Activated T-cell treated with anti-CD3 and anti-CD28 coated beads for 1 hour (primary cell): ENCODE results near the gene PRKCG.

ENCODE experiments used
- DNase-seq: peaks from one replicate; pipeline ENCODE4 v3.0.0-alpha.2; 2020; ENCODE audit warnings: low read depth

PRKCG gene

DNA sequence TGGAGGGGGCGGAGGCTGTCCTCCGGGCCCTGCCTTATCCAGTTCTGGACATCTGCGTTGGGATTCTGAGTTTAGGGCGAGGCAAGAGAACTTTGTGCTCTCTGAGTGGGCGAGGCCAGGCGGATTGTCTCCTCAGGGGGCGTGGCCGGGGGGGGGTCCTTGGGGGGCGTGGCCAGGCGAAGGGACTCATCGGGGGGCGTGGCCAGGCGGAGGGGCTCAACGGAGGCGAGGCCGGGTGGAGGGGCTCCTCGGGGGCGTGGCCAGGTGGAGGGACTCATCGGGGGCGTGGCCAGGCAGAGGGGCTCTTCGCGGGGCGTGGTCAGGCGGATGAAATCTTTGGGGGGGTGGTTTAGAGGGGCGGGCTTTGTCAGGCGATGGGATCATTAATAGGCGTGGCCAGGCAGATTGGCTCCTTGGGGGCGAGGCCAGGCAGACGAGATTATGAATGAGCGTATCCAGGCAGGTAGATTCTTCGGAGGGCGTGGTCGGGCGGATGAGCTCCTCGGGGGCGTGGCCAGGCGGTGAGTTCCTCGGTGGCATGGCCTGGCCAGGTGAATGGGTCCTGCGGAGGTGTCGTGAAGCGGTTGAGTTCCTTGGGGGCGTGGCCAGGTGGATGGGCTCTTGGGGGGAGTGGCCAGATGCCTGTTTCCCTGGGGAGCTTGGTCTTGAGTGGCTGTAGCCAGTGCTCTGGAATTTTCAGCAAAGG is 16.8 kb downstream of the PRKCG start:
- no peak for DNase-seq

DNA sequence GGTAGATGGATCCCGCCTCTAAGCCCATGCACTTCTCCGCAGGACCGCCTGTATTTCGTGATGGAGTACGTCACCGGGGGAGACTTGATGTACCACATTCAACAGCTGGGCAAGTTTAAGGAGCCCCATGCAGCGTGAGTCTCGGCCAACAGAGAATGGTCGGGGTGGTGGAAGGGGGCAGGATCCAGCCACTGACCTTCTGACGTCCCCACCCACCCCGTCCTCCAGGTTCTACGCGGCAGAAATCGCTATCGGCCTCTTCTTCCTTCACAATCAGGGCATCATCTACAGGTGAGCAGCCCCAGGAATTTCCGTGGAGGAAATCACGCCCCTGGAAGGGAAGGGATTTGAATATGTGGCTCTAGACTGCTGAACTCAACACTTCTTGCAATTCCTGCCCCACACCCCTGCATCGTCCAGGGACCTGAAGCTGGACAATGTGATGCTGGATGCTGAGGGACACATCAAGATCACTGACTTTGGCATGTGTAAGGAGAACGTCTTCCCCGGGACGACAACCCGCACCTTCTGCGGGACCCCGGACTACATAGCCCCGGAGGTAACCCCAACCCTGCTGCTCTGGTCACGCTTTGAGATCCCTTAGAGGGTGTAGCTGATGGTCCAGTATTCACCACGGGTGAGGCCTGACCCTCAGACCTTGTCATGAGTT is 18.3 kb downstream of the PRKCG start:
- DNase-seq: no peak

DNA sequence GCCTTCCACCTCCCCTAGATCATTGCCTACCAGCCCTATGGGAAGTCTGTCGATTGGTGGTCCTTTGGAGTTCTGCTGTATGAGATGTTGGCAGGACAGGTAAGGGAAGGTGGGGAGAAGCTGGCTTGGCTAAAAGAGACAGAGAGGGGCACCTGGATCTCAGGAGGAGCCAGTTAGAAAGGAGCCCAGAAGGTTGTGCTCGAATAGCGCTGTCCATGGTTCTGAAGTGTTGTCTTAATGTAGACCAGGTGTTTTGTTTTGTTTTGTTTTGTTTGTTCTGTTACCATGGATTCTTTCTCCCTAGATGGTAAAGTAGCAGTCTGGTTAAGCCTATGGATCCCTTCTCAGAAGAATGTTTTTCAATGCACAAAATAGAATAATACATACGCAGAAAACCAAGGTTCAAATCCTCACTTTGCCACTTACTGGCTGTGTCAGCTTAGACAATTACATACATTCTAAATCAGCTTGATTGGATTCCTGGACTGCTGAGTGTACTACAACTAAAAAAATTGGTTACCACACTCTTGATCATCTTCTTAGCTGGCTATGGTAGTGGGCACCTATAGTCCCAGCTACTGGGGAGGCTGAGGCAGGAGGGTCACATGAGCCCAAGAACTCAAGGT is 21.2 kb downstream of the PRKCG start:
- DNase-seq: no peak

DNA sequence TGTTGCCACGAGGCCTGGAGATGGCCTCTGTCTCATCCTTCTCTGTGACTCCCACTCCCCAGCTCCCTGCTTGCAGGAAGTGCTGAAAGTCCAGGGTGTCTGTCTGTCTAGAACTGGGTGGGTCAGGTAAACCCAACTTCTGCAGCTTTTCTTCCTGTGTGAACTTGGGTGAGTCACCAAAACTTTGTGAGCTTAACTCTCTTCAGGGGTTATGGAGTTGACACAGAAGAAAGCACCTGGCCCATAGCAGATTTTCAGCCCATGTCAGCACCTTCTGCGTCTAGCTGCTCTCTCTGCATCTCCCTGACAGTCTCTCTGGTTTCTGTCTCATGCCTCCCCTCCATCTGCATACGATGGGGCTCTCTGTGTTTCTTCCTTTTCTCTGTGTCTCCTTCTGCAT is 22.9 kb downstream of the PRKCG start:
- DNase-seq: no peak

DNA sequence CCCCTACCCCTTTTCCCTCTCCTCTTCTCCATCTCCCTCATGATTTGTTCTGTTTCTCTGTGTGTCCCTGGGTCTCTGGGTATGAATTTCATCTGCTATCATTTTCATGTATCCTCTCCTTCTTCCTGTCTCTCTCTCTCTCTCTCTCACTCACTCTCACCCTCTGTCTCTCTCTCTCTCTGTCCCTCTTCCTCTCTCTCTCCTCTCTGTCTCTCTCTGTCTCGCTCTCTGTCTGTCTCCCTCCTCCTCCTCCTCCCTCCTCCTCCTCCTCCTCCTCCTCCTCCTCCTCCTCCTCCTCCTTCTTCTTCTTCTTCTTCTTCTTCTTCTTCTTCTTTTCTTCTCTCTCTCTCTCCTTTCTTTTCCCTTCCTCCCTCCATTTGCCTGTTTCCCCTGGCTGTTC is 23.8 kb downstream of the PRKCG start:
- DNase-seq: no peak

DNA sequence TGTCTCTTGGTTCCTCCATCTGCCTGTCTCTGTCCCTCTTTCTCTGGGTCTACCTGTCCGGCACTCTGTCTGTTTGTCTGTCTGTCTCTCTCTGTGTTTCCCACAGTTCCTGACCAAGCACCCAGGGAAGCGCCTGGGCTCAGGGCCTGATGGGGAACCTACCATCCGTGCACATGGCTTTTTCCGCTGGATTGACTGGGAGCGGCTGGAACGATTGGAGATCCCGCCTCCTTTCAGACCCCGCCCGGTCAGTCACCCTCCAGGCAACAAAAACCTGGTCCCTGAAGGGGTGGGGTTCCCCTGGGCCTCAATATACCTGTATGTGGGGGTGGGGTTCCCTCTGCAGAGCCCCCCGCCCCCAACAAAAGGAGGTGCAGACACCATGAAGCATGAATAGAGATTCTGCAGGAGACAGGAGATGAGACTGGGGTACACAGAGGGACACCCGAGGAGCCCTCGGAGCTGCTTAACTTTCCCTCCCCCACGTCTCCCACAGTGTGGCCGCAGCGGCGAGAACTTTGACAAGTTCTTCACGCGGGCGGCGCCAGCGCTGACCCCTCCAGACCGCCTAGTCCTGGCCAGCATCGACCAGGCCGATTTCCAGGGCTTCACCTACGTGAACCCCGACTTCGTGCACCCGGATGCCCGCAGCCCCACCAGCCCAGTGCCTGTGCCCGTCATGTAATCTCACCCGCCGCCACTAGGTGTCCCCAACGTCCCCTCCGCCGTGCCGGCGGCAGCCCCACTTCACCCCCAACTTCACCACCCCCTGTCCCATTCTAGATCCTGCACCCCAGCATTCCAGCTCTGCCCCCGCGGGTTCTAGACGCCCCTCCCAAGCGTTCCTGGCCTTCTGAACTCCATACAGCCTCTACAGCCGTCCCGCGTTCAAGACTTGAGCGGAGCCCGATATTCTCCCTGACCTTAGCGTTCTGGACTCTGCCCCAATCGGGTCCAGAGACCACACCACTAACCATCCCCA is 24.5 kb downstream of the PRKCG start:
- DNase-seq: peak; percentile 61

DNA sequence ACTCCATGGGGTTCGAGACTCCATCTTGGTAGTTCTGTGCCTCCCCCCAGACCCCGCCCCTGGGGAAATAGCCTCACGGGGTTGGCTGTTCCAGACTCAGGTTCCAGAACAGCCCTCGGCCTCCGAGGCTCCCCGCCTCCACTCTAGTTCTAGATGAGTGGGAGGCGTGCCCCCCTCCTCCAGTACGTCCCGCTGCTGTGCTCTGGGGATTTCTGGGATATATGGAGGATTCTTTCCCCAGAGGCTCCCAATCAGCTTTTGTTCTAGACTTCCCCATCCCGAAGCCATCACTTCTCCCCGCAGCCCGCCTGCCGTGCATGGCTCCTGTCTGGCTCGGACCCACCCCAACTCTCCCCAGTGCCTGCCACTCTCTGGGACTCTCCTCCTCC is 25.2 kb downstream of the PRKCG start:
- DNase-seq: no peak

DNA sequence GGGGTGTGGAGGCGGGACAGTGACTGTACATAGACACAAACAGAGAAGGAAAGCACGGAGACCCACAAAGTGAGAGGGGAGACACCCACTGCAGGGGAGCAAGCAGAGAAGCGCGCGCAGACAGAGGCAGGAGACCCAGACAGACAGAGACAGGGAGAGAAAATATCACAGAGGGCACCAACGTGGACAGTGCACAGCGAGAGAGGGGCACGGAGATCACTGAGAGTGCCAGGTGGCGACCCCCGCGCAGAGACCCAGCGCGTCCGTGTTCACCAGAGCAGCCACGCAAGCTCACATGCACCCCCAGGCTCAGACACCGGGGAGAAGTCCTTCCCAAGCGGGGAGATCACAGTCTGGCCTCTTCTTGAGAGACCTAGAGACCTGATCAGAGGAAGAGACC is 25.7 kb downstream of the PRKCG start:
- no peak for DNase-seq

DNA sequence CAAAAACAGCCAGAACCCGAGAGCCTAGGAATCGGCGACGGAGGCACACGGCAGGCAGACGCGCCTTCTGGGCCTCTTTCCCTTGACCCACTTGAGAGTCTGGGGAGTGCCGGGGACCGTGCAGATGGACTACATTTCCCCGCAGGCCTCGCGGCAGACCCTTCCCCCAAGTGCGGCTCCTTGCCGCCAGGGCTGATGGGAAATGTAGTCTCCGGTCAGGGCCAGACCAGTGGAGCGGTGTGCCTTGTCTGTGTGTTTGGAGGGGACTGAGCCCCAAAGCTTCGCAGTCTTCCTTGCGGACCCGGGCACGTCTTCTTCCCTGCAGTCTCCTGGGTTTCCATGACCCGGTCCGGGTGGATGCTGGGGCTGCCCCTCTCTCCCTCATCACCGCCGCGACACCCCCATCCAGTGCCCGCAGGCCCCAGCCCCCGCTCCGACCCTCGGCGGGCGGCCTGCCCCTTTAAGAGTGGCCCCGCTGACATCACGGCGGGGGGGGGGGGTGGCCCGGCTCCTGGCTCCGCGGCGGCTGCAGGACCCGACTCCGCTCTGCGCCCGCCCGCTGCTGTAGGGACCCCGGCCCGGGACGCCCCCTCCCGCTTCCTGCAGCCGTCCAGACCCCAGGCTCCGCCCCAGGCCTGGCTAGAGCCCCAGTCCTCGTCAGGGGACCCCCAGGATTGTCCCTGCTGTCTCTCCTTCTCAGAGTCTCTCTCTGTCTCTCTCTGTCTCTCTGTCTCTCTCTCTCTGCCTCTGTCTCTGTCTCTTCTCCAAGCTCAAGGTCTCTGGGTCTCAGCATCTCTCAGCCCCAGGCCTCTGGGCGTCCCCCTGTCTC is 26.3 kb downstream of the PRKCG start:
- DNase-seq: peak; percentile 21

DNA sequence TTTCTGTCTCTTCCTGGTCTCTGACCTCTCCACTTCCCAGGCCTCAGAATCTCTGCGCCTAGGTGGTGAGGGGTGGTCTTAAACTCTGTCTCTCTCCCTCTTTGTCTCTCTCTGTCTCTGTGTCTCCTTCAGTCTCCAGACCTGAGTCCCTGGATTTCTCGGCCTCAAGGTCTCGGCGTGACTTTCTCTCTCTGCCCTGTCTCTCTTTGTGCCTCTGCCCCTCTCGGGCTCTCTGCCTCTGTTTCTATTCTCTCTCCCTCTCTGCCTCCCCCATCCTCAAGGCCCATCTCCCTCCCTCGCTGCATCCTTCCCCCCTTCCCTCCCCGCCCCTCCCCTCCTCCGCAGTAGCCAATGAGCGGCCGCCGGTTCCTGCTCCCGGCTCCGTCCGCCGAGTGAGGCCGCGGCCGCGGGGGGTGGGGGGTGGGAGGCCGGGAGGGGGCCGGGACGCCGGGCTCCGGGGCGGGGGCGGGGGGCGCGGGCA is 27.0 kb downstream of the PRKCG start, which contains the start of gene CACNG7:
Gene CACNG7 (plus strand): TSS at position 344 of the 481 bp plus-strand sequence. CDS start 3,554 bp downstream, outside the sequence.
- DNase-seq: no peak

DNA sequence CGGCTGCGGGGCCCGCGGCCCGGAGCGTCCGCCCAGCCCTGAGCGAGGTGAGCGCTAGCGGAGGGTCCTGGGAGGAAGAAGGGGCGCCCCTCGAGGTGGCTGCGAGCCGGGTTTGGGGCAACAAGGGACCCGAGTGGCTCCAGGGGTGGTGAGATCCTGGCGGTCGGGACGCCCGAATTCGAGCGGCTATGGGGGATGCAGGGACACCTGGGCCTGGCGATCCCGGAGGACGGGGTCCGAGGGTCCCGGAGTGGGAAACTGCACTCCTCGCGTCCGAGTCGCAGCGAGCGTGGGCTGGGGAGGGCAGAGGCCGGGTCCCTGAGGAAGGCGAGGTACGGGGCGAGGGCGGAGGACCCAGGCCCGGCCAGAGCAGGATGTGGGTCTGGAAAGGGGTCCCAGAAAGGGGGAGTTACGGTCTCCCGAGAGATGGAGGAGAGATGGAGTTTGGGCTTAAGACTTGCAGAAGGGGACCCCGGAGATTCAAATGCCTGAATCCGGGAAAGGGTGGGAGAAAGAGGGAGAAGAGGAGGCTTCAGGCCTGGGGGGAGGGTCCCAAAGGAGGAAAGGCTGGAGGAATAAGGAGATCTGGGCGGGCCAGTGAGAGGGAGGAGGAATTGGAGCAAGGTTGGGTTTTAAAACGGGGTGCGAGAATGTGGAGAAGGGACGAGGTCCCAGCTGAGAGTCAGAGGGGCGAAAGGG is 27.6 kb downstream of the PRKCG start:
- DNase-seq: no peak

DNA sequence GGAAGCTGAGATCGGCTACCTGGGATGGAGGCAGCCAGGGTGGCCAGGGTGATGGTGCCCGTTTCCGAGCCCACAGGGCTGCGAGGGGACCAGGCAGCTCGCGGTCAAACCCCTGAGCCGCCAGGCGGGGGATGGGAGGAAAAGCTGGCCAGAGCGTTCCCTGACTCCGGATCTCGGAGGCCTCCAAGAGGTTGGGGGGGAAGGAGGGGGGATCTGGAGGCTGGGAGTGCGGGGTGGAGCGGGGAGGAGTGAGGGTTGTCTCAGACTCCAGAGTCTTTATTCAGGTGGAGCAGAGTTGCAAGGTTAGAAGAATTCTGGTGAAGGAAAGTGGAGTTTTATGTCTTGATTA is 28.1 kb downstream of the PRKCG start:
- no peak for DNase-seq

DNA sequence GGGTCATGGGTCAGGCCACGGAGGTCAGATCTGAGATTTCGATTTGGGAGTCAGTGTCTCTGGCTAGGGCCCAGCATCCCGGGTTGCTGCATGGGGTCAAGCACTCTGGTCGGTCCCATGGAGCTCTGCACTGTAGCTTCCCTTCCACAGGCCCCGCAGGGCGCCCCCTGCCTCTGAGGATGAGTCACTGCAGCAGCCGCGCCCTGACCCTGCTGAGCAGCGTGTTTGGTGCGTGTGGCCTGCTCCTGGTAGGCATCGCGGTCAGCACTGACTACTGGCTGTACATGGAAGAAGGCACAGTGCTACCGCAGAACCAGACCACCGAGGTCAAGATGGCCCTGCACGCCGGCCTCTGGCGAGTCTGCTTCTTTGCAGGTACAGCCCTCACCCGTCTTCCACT is 30.7 kb downstream of the PRKCG start:
- no peak for DNase-seq

DNA sequence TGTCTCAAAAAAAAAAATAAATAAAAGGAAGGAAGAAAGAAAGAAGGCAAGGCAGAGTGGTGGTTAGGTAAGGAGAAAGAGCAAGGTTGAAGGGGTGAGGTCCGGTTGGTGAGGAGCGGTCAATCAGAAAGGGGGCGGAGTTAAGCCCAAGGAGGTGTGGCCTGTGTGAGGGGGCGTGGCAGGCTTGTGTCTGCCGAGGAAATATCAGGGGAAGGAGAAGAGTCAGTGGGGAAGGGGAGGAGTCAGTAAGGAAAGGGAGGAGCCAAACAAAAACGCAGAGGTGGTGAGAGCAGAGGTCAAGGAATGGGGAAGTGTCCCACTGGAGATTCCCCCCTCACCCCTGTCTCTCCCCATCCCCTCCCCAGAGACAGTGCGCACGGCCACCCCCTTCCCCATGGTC is 33.0 kb downstream of the PRKCG start:
- no peak for DNase-seq

DNA sequence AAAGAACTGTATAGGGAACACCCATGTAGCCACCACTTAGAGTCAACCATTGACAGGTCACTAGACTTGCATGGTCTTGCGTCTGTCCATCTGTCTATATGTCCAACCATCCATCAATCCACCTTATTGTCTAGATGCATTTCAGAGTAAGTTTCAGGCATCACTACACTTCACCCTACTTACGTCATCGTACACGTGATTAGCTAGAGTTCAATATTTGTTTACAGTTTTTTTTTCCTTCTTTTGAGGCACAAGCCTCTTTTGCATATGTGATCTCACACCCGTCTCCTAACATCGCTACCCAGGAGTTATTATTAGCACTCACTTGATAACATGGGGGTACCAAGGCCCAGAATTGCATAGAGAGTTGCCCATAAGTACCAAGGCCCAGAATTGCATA is 34.0 kb downstream of the PRKCG start:
- no peak for DNase-seq

DNA sequence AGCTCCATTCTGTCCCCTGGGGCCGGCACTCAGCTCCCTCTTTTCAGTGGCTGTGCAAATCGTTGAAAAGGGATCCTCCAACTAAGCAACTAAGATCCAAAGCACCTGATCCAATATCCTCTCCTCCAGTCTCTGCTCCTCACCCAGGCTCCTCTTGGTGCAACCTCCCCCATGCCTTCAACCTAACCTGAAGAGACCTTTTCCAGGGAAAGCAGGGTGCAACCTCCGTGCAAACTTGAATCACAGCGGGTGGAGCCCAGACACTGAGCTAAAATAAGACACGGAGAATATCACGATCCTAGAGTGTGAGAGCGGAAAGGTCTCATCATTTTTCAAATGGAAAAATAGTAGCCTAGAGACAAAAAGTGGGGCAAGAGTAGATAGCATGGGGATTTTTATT is 35.4 kb downstream of the PRKCG start:
- no peak for DNase-seq

DNA sequence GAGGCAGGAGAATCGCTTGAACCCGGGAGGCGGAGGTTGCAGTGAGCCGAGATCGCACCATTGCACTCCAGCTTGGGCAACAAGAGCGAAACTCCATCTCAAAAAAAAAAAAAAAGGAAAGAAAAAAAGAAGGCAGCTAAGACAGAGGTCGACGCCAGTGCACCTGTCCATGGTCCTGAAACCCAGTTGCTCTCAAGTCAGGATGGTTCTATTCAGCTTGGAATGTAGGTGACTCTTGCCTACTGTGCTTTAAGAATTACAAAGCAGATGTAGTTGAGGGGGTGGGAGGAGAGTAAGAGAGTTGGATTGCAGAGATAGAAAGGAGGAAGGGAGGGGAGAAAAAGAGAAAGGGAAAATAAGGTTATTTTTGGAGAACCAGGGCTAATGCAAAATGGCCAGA is 45.7 kb downstream of the PRKCG start:
- DNase-seq: peak; percentile 19

DNA sequence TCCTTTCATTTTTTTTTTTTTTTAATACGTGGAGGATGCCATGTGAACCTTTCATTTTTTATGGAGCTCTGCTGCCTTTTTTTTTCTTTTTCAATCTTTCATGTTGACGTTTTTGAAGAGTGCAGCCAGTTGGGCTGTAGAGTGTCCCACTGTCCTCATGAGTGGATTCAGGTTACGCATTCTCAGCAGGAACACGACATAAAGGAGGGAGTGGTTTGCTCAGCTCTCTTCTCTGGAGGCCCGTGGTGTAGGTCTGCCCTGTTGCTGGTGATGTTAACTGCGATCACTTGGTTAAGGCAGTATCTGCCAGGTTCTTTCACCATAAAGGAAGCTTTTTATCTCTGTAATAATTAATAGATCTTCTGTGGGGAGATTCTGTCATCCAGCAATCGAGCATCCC is 54.0 kb downstream of the PRKCG start:
- no peak for DNase-seq

DNA sequence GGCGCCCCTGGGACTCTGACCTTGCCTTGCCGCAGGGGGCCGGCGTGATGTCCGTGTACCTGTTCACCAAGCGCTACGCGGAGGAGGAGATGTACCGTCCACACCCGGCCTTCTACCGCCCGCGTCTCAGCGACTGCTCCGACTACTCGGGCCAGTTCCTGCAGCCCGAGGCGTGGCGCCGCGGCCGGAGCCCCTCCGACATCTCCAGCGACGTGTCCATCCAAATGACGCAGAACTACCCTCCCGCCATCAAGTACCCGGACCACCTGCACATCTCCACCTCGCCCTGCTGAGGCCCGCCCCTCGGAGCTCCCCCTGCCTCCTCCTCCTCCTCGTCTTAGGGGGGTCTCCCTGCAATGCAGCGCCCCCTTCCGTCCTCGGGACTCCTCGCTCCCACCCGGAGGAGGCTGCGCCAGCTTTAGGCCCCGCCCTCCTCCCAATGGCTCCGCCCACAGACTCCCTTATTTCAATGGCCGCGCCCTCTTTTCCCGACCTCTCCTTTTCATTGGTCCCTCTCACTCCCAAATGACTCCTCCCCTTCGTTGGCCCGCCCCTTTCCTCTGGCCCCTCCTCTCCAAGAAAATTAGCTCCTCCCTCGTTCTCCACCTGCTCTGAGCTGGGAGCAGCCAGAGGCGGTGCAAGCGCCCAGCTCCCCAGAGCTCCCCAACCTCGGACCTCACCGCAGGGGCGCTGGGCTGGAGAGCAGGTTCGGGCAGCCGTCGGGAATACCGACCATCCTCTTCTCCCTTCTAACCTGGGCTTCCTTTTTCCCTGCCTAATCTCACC is 60.2 kb downstream of the PRKCG start:
- DNase-seq: no peak

DNA sequence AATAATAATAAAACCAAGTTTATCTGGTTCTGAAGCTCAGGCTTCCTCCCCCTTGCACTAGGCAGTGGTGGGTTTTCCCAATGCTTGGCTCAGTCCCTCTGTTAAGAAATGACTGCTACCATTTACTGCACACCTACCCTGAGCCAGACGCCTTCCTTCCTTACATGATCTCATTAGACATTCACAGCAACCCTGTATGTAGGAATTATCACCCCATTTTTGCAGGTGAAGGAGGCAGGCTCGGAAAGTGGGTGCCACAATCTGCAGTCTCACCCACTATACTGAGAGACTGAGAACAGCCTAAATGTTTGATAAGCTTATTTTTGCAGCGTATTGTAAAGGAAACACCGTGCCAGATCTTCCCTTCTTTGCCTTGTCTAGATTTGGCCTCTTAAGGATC is 62.4 kb downstream of the PRKCG start:
- no peak for DNase-seq
